Measurements from ENCODE around the gene CMTM3. TPM values are rescaled to one million over a fixed set of nuclear protein-coding genes. Genes with fewer than 3 reads are reported as not detected.

Gene CMTM3
- total RNA-seq: 21.5 and 30.7 TPM in 2 replicates

DNA sequence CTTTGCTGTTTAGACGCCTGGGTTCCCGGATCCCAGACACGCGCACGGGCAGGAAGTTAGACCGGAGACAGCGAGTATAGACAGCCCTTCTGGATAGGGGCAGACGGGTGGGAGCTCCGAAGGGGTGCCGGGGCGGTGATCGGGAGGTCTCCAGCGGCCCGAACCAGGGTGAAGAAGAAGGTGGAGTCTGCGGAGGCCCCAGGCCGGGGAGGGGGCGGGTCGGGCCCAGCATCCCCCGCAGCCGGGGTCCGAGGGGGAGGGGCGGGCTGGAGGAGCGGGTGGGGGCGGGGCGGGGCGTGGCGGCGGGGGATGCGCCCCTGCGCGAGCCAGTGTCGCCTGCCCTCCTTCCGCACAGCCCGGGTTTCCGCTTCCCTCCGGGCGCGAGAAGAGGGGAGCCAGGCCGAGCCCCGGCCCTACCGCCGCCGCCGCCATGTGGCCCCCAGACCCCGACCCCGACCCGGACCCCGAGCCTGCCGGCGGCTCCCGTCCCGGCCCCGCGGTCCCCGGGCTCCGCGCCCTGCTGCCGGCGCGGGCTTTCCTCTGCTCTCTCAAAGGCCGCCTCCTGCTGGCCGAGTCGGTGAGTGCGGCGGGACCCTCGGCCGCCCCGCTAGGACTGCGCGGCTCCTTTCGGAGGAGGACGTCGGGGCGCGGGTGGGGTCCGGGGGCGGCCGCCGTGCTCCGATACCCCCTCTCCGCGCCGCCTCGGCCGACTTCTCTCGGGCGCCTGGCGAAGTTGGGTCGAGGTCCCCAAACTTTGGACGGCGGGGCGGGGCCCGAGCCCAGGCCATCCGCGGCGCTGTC is at the start of gene CMTM3:
Gene CMTM3 (plus strand): TSS at position 329 of the 801 bp plus-strand sequence. CDS start 102 bp downstream, at position 431.

GRCh38 chr16:66566051-66566901 is 38.2 kb upstream of the CMTM3 start, which contains the start of gene CMTM1:
Gene CMTM1, plus strand, starts transcription at chr16:66566439. Its CDS starts 75 bp downstream, at chr16:66566514.

GRCh38 chr16:66578651-66579531 is 25.6 kb upstream of the CMTM3 start, which contains the start of gene CMTM2:
Gene CMTM2, plus strand, starts transcription at chr16:66579463. Its CDS starts 145 bp downstream, at chr16:66579608.

Other genes starting within 250 kb of the CMTM3 start
- 24.6 and 30.6 TPM in 2 replicates for gene CDH5, start 238.0 kb upstream of the CMTM3 start, total RNA-seq
- 0.49 and 5.6 TPM in 2 replicates for gene BEAN1, start 177.4 kb upstream of the CMTM3 start, total RNA-seq
- 34.1 and 45.0 TPM in 2 replicates for gene TK2, start 54.6 kb upstream of the CMTM3 start, total RNA-seq
- gene CKLF, start 52.1 kb upstream of the CMTM3 start, total RNA-seq: 45.5 and 65.1 TPM in 2 replicates
- 2.9 TPM in 1 of 2 replicates, not detected in the other for gene CMTM1, start 38.3 kb upstream of the CMTM3 start, total RNA-seq
- not detected in 2 replicates for gene CMTM2, start 25.2 kb upstream of the CMTM3 start, total RNA-seq
- gene CMTM4, start 92.0 kb downstream of the CMTM3 start, total RNA-seq: 10.2 and 10.5 TPM in 2 replicates
- 75.5 and 84.9 TPM in 2 replicates for gene DYNC1LI2, start 146.9 kb downstream of the CMTM3 start, total RNA-seq
- not detected in 2 replicates for gene TERB1, start 196.9 kb downstream of the CMTM3 start, total RNA-seq
- gene NAE1, start 226.3 kb downstream of the CMTM3 start, total RNA-seq: 46.6 and 46.7 TPM in 2 replicates
- gene CA7, start 239.7 kb downstream of the CMTM3 start, total RNA-seq: not detected in 2 replicates

Data from cardiac atrium fibroblast (primary cell).